ENCODE measurements around the gene MAML3. TPM values are rescaled to one million over a fixed set of nuclear protein-coding genes. Genes with fewer than 3 reads are reported as not detected.
A peak's percentile ranks its signal among the peaks of the same experiment; 100 is the strongest.

Gene MAML3
- total RNA-seq, 1 donor from 2014 or later, result 8.1 TPM

DNA sequence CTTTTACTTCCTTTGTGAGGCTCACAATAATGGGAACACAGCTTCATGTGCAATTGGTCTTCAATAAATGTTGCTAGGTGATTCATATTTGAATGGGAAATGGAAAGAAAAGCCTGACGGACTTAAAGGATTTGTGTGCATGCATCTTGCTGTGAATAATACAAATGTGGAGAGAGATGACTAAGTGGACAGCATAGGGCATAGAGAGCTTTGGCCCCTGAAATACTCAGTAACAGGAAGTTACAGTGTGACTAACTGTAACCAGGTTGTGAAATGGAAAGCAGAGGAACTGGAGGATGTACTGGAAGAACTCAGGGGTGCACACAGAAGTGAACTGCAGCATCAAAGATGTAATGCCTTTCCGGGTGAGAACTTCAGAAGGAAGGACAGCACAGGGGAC, 281.7 kb downstream of the MAML3 start:
- Histone ChIP-seq H2AFZ (ENCODE audit: low read depth, low read length) (peak overlapping the region; percentile 25), H4K20me1 (ENCODE audit: insufficient read depth, low read length) (no peaks in the 10 kb centered on the region), H3K36me3 (ENCODE audit: insufficient read depth, low read length) (no peaks in the 10 kb centered on the region), H3K27me3 (ENCODE audit: insufficient read depth, low read length) (no peaks in the 10 kb centered on the region), H3K4me3 (ENCODE audit: insufficient read depth, low read depth, low read length) (peak overlapping the region; percentile 9), H3K9ac (ENCODE audit: low read length) (no peak overlapping the region), H3K4me2 (ENCODE audit: low read length) (peak overlapping the region; percentile 72), H3K27ac (ENCODE audit: low read depth, low read length) (peak overlapping the region; percentile 52), H3K79me2 (ENCODE audit: insufficient read depth, low read length) (no peaks in the 10 kb centered on the region), H3K9me3 (ENCODE audit: insufficient read depth, low read depth, low read length) (no peaks in the 10 kb centered on the region), H3K4me1 (ENCODE audit: insufficient read depth, low read length) (peaks cover 5% of the 10 kb centered on the region)
- FAIRE-seq (peak; percentile 100), DNase-seq (ENCODE audit: low read depth) (peak; percentile 97)
- peak overlapping the region; percentile 64 for H3K4me3 Mint-ChIP-seq (ENCODE audit: unreplicated experiment)
- peak overlapping the region; percentile 90 for H3K27ac Mint-ChIP-seq (ENCODE audit: unreplicated experiment)
- H3K36me3 Mint-ChIP-seq (ENCODE audit: low read depth, unreplicated experiment), result no peaks in the 10 kb centered on the region
- TF ChIP-seq, protein P1, sequence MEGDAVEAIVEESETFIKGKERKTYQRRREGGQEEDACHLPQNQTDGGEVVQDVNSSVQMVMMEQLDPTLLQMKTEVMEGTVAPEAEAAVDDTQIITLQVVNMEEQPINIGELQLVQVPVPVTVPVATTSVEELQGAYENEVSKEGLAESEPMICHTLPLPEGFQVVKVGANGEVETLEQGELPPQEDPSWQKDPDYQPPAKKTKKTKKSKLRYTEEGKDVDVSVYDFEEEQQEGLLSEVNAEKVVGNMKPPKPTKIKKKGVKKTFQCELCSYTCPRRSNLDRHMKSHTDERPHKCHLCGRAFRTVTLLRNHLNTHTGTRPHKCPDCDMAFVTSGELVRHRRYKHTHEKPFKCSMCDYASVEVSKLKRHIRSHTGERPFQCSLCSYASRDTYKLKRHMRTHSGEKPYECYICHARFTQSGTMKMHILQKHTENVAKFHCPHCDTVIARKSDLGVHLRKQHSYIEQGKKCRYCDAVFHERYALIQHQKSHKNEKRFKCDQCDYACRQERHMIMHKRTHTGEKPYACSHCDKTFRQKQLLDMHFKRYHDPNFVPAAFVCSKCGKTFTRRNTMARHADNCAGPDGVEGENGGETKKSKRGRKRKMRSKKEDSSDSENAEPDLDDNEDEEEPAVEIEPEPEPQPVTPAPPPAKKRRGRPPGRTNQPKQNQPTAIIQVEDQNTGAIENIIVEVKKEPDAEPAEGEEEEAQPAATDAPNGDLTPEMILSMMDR (IDR thresholded peaks at IDR 0.05; ENCODE audit: insufficient read depth, low read depth, low read length), result no peak
- TF ChIP-seq EZH2 (IDR thresholded peaks at IDR 0.05; ENCODE audit: insufficient read depth, low read length), result no peak
- H3K27me3 Mint-ChIP-seq (ENCODE audit: low read depth, unreplicated experiment), result no peaks in the 10 kb centered on the region
- no peaks in the 10 kb centered on the region for H3K9me3 Mint-ChIP-seq (ENCODE audit: unreplicated experiment)
- H3K4me1 Mint-ChIP-seq (ENCODE audit: low read depth, unreplicated experiment), result peaks cover 11% of the 10 kb centered on the region

DNA sequence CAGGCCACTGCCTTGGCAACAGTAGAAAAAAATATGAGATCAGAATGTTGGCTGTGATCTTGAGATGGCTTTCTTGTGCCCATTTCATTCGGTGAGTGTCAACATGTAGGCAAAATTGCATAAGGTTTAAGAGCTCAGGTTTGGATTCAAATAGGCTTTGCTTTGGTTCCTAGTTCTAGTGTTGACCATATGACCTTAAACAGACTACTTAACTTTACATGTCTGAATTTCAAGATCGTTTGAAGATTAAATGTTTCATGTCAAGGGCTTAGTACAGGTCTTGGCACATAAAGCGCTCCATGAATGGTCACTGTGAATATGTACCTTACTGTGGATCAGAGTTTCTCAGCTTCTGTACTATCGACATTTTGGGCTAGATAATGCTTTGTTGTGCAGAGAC, 284.2 kb downstream of the MAML3 start:
- Mint-ChIP-seq H3K36me3 (ENCODE audit: low read depth, unreplicated experiment) (peaks cover 2% of the 10 kb centered on the region), H3K27me3 (ENCODE audit: low read depth, unreplicated experiment) (no peaks in the 10 kb centered on the region), H3K4me1 (ENCODE audit: low read depth, unreplicated experiment) (peaks cover 11% of the 10 kb centered on the region), H3K27ac (ENCODE audit: unreplicated experiment) (no peak overlapping the region), H3K4me3 (ENCODE audit: unreplicated experiment) (no peak overlapping the region), H3K9me3 (ENCODE audit: unreplicated experiment) (peaks cover 2% of the 10 kb centered on the region)
- Histone ChIP-seq H3K4me3 (ENCODE audit: insufficient read depth, low read depth, low read length) (no peak overlapping the region), H3K27ac (ENCODE audit: low read depth, low read length) (no peak overlapping the region), H2AFZ (ENCODE audit: low read depth, low read length) (no peak overlapping the region), H3K4me2 (ENCODE audit: low read length) (no peak overlapping the region), H3K79me2 (ENCODE audit: insufficient read depth, low read length) (no peaks in the 10 kb centered on the region), H3K27me3 (ENCODE audit: insufficient read depth, low read length) (no peaks in the 10 kb centered on the region), H3K36me3 (ENCODE audit: insufficient read depth, low read length) (no peaks in the 10 kb centered on the region), H4K20me1 (ENCODE audit: insufficient read depth, low read length) (no peaks in the 10 kb centered on the region), H3K4me1 (ENCODE audit: insufficient read depth, low read length) (peaks cover 5% of the 10 kb centered on the region), H3K9me3 (ENCODE audit: insufficient read depth, low read depth, low read length) (no peaks in the 10 kb centered on the region), H3K9ac (ENCODE audit: low read length) (no peak overlapping the region)
- no peak for FAIRE-seq
- DNase-seq (ENCODE audit: low read depth), result no peak
- no peak for TF ChIP-seq EZH2 (IDR thresholded peaks at IDR 0.05; ENCODE audit: insufficient read depth, low read length)
- TF ChIP-seq, protein P1 (IDR thresholded peaks at IDR 0.05; ENCODE audit: insufficient read depth, low read depth, low read length), result no peak

DNA sequence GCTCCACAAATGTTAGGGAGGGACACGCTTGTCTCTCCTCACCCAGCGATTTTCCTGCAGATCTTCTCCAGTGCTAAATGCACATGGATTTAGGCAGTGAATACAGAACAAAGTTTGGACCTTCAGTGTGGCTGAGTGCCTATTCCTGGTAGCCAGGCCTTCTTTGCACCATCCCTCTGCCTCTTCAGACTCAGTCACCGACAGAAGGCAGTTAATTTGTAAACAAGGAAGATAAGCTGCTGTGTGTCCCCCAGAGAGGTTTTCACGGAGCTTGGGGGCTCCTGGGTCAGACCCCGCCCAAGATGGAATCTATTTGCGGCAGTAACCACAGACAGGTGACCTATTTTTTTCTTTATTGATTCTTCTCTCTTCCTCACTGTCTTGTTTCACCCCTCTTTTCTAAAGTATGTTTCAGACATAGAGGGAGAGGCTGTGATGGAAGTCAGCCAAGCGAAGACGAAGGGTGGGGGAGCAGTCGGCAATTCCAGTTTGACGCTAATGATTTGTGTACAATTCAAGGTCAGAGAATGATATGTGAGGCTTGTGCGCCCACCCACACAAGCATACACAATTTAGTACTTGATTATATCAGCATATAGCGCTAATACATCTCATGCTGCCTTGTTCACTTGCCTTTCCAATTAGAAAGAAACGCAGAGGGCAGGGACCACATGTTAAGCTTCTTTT, 287.6 kb downstream of the MAML3 start:
- Histone ChIP-seq H4K20me1 (ENCODE audit: insufficient read depth, low read length) (no peaks in the 10 kb centered on the region), H3K36me3 (ENCODE audit: insufficient read depth, low read length) (no peaks in the 10 kb centered on the region), H3K4me2 (ENCODE audit: low read length) (no peak overlapping the region), H3K9ac (ENCODE audit: low read length) (no peak overlapping the region), H3K9me3 (ENCODE audit: insufficient read depth, low read depth, low read length) (no peaks in the 10 kb centered on the region), H3K27me3 (ENCODE audit: insufficient read depth, low read length) (no peaks in the 10 kb centered on the region), H3K4me3 (ENCODE audit: insufficient read depth, low read depth, low read length) (no peak overlapping the region), H3K27ac (ENCODE audit: low read depth, low read length) (no peak overlapping the region), H3K79me2 (ENCODE audit: insufficient read depth, low read length) (no peaks in the 10 kb centered on the region), H3K4me1 (ENCODE audit: insufficient read depth, low read length) (no peaks in the 10 kb centered on the region), H2AFZ (ENCODE audit: low read depth, low read length) (no peak overlapping the region)
- no peak for DNase-seq (ENCODE audit: low read depth)
- FAIRE-seq, result no peak
- Mint-ChIP-seq H3K4me1 (ENCODE audit: low read depth, unreplicated experiment) (peaks cover 4% of the 10 kb centered on the region), H3K9me3 (ENCODE audit: unreplicated experiment) (peaks cover 2% of the 10 kb centered on the region), H3K4me3 (ENCODE audit: unreplicated experiment) (no peak overlapping the region), H3K27ac (ENCODE audit: unreplicated experiment) (no peak overlapping the region), H3K36me3 (ENCODE audit: low read depth, unreplicated experiment) (peaks cover 2% of the 10 kb centered on the region), H3K27me3 (ENCODE audit: low read depth, unreplicated experiment) (no peaks in the 10 kb centered on the region)
- TF ChIP-seq EZH2 (IDR thresholded peaks at IDR 0.05; ENCODE audit: insufficient read depth, low read length), result no peak
- TF ChIP-seq, protein P1 (IDR thresholded peaks at IDR 0.05; ENCODE audit: insufficient read depth, low read depth, low read length), result no peak

Measured in astrocyte (in vitro differentiated cells and primary cell).